ENCODE results near the gene ELP5. TPM values are rescaled to one million over a fixed set of nuclear protein-coding genes. Genes with fewer than 3 reads are reported as not detected.

The ELP5 gene
- total RNA-seq, 1 experiment from 2014 or later, result 38.8 TPM

GRCh38 chr17:7259555-7259889 lies 7.5 kb downstream of the ELP5 start:
- H3K4me2 ChIP-seq (ENCODE audit: low read depth, low read length, poor library complexity, severe bottlenecking), result no peak overlapping the region
- H3K79me2 ChIP-seq (ENCODE audit: low read length), result peaks cover 2% of the 10 kb centered on the region; the same call in 1 of the 2 replicates
- no peaks in the 10 kb centered on the region for H3K4me1 ChIP-seq (ENCODE audit: low read length)
- DNase-seq, result no peak
- H3K9ac ChIP-seq (ENCODE audit: low read length), result no peak overlapping the region
- no peaks in the 10 kb centered on the region for H4K20me1 ChIP-seq (ENCODE audit: insufficient read depth, low read depth, low read length)
- H3K27ac ChIP-seq (ENCODE audit: low read length), result no peak overlapping the region
- H3K9me3 ChIP-seq (ENCODE audit: low read length), result no peaks in the 10 kb centered on the region
- H2AFZ ChIP-seq (ENCODE audit: low read length), result no peak overlapping the region
- H3K9me2 ChIP-seq (replicated peaks; ENCODE audit: insufficient read depth, low read length), result no peaks in the 10 kb centered on the region
- peaks cover 14% of the 10 kb centered on the region; the same call in 1 of the 2 replicates for H3K36me3 ChIP-seq (ENCODE audit: insufficient read depth, low read length)
- no peaks in the 10 kb centered on the region for H3K27me3 ChIP-seq (ENCODE audit: low read length)
- no peak overlapping the region for H3K4me3 ChIP-seq (ENCODE audit: low read length)

DNA sequence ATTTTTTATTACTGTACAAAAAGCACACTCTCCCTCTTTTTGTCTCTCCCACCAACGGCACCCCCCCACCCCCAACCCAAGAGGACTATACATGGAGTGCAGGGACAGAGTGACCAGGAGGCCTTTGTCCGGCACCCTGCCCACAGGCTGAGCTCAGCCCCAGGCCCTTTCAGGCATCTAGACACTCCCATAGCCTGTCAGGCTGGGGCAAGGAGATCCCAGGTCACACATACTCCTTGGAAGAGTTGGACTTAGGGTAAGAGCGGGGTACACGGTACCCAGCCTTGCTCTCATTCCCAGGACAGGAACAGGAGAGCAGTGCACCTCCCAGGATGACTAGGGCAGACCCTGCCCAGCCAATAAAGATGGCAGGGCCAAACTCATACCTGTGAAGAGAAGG lies 8.1 kb downstream of the ELP5 start:
- H3K4me3 ChIP-seq (ENCODE audit: low read length), result no peak overlapping the region
- no peaks in the 10 kb centered on the region for H3K79me2 ChIP-seq (ENCODE audit: low read length)
- H3K4me2 ChIP-seq (ENCODE audit: low read depth, low read length, poor library complexity, severe bottlenecking), result no peak overlapping the region
- no peaks in the 10 kb centered on the region for H4K20me1 ChIP-seq (ENCODE audit: insufficient read depth, low read depth, low read length)
- DNase-seq, result no peak
- H3K9me3 ChIP-seq (ENCODE audit: low read length), result no peaks in the 10 kb centered on the region
- no peaks in the 10 kb centered on the region for H3K9me2 ChIP-seq (replicated peaks; ENCODE audit: insufficient read depth, low read length)
- no peaks in the 10 kb centered on the region for H3K4me1 ChIP-seq (ENCODE audit: low read length)
- H3K36me3 ChIP-seq (ENCODE audit: insufficient read depth, low read length), result peaks cover 9% of the 10 kb centered on the region; the same call in 1 of the 2 replicates
- no peak overlapping the region for H2AFZ ChIP-seq (ENCODE audit: low read length)
- H3K9ac ChIP-seq (ENCODE audit: low read length), result no peak overlapping the region
- no peak overlapping the region for H3K27ac ChIP-seq (ENCODE audit: low read length)
- no peaks in the 10 kb centered on the region for H3K27me3 ChIP-seq (ENCODE audit: low read length)

DNA sequence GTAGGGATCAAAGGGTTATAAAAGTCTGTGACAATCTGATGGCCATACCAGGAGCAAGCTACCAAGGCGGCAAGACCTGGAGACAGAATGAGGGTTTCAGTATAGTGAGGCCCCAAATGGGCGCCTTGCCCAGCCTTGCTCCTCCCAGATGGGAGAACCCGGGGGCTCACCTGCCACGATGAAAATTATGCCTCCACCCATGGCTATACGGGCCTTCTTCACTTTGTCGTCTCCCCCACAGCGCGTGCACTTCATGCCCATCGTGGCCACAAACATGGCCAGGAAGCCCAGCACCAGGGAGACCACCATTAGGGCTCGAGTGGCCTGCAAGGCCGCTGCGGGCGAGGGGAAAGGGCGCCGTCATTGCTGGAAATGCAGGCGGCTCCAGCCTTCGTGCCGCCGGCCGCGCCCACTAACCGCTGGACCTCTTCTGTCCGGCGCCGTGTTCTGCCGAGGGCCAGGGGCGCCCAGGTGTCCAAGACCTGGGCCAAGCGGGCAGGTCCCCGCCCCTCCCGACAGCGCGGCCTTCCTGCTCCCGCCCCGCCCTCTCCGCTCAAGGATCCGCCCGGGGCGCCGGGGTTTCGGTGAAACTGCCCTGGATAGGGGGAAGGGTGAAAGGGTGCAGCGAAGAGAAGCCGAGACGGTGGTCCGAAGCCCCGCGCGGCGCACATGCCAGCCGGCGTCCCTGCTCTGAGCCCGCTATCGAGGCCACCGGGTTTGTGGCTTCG lies 8.8 kb downstream of the ELP5 start:
- H3K4me1 ChIP-seq (ENCODE audit: low read length), result no peaks in the 10 kb centered on the region
- H2AFZ ChIP-seq (ENCODE audit: low read length), result no peak overlapping the region
- H4K20me1 ChIP-seq (ENCODE audit: insufficient read depth, low read depth, low read length), result no peaks in the 10 kb centered on the region
- H3K36me3 ChIP-seq (ENCODE audit: insufficient read depth, low read length), result peaks cover 6% of the 10 kb centered on the region; the same call in 1 of the 2 replicates
- no peak for DNase-seq
- no peak overlapping the region for H3K4me3 ChIP-seq (ENCODE audit: low read length)
- H3K9me2 ChIP-seq (replicated peaks; ENCODE audit: insufficient read depth, low read length), result no peaks in the 10 kb centered on the region
- no peaks in the 10 kb centered on the region for H3K27me3 ChIP-seq (ENCODE audit: low read length)
- no peak overlapping the region for H3K27ac ChIP-seq (ENCODE audit: low read length)
- H3K79me2 ChIP-seq (ENCODE audit: low read length), result no peaks in the 10 kb centered on the region
- H3K9ac ChIP-seq (ENCODE audit: low read length), result no peak overlapping the region
- H3K4me2 ChIP-seq (ENCODE audit: low read depth, low read length, poor library complexity, severe bottlenecking), result no peak overlapping the region
- H3K9me3 ChIP-seq (ENCODE audit: low read length), result no peaks in the 10 kb centered on the region

GRCh38 chr17:7261379-7262191 lies 9.6 kb downstream of the ELP5 start:
- H2AFZ ChIP-seq (ENCODE audit: low read length), result no peak overlapping the region
- H4K20me1 ChIP-seq (ENCODE audit: insufficient read depth, low read depth, low read length), result no peaks in the 10 kb centered on the region
- H3K4me1 ChIP-seq (ENCODE audit: low read length), result no peaks in the 10 kb centered on the region
- no peaks in the 10 kb centered on the region for H3K79me2 ChIP-seq (ENCODE audit: low read length)
- H3K4me3 ChIP-seq (ENCODE audit: low read length), result no peak overlapping the region
- H3K27ac ChIP-seq (ENCODE audit: low read length), result no peak overlapping the region
- no peak overlapping the region for H3K9ac ChIP-seq (ENCODE audit: low read length)
- no peaks in the 10 kb centered on the region for H3K27me3 ChIP-seq (ENCODE audit: low read length)
- H3K4me2 ChIP-seq (ENCODE audit: low read depth, low read length, poor library complexity, severe bottlenecking), result no peak overlapping the region
- peaks cover 3% of the 10 kb centered on the region; the same call in 1 of the 2 replicates for H3K36me3 ChIP-seq (ENCODE audit: insufficient read depth, low read length)
- no peaks in the 10 kb centered on the region for H3K9me3 ChIP-seq (ENCODE audit: low read length)
- no peaks in the 10 kb centered on the region for H3K9me2 ChIP-seq (replicated peaks; ENCODE audit: insufficient read depth, low read length)
- no peak for DNase-seq

GRCh38 chr17:7262192-7262934 lies 10.3 kb downstream of the ELP5 start, which contains the start of gene CLDN7:
CLDN7 (minus strand) TSS chr17:7262478; CDS start chr17:7262043, 435 bp downstream.
- Histone ChIP-seq H3K79me2 (ENCODE audit: low read length) (no peaks in the 10 kb centered on the region), H2AFZ (ENCODE audit: low read length) (no peak within 1 kb of the TSS), H3K9me3 (ENCODE audit: low read length) (no peaks in the 10 kb centered on the region), H3K9me2 (replicated peaks; ENCODE audit: insufficient read depth, low read length) (no peaks in the 10 kb centered on the region), H3K36me3 (ENCODE audit: insufficient read depth, low read length) (no peaks in the 10 kb centered on the region), H3K27ac (ENCODE audit: low read length) (no peak within 1 kb of the TSS), H3K27me3 (ENCODE audit: low read length) (no peaks in the 10 kb centered on the region), H4K20me1 (ENCODE audit: insufficient read depth, low read depth, low read length) (no peaks in the 10 kb centered on the region), H3K9ac (ENCODE audit: low read length) (no peak within 1 kb of the TSS), H3K4me2 (ENCODE audit: low read depth, low read length, poor library complexity, severe bottlenecking) (no peak within 1 kb of the TSS), H3K4me3 (ENCODE audit: low read length) (no peak within 1 kb of the TSS), H3K4me1 (ENCODE audit: low read length) (no peaks in the 10 kb centered on the region)
- DNase-seq, result no peak

- DNase-seq, result no peak
- Histone ChIP-seq H3K27ac (ENCODE audit: low read length) (no peak overlapping the region), H2AFZ (ENCODE audit: low read length) (no peak overlapping the region)
Measured at GRCh38 chr17:7262935-7263800, 11.2 kb downstream of the ELP5 start.

GRCh38 chr17:7263801-7264078 lies 11.7 kb downstream of the ELP5 start:
- H3K4me2 ChIP-seq (ENCODE audit: low read depth, low read length, poor library complexity, severe bottlenecking), result no peak overlapping the region
- H3K9me3 ChIP-seq (ENCODE audit: low read length), result no peaks in the 10 kb centered on the region
- H3K9me2 ChIP-seq (replicated peaks; ENCODE audit: insufficient read depth, low read length), result no peaks in the 10 kb centered on the region
- H3K4me3 ChIP-seq (ENCODE audit: low read length), result no peak overlapping the region
- H3K36me3 ChIP-seq (ENCODE audit: insufficient read depth, low read length), result no peaks in the 10 kb centered on the region
- no peak overlapping the region for H2AFZ ChIP-seq (ENCODE audit: low read length)
- no peak for DNase-seq
- no peaks in the 10 kb centered on the region for H3K27me3 ChIP-seq (ENCODE audit: low read length)
- no peak overlapping the region for H3K9ac ChIP-seq (ENCODE audit: low read length)
- no peak overlapping the region for H3K27ac ChIP-seq (ENCODE audit: low read length)
- H4K20me1 ChIP-seq (ENCODE audit: insufficient read depth, low read depth, low read length), result no peaks in the 10 kb centered on the region
- no peaks in the 10 kb centered on the region for H3K4me1 ChIP-seq (ENCODE audit: low read length)
- H3K79me2 ChIP-seq (ENCODE audit: low read length), result no peaks in the 10 kb centered on the region

More at GRCh38 chr17:7262935-7263800, 11.2 kb downstream of the ELP5 start:
- Histone ChIP-seq H3K27me3 (ENCODE audit: low read length) (no peaks in the 10 kb centered on the region), H3K4me1 (ENCODE audit: low read length) (no peaks in the 10 kb centered on the region), H3K9me2 (replicated peaks; ENCODE audit: insufficient read depth, low read length) (no peaks in the 10 kb centered on the region), H4K20me1 (ENCODE audit: insufficient read depth, low read depth, low read length) (no peaks in the 10 kb centered on the region), H3K9me3 (ENCODE audit: low read length) (no peaks in the 10 kb centered on the region), H3K79me2 (ENCODE audit: low read length) (no peaks in the 10 kb centered on the region), H3K4me3 (ENCODE audit: low read length) (no peak overlapping the region), H3K36me3 (ENCODE audit: insufficient read depth, low read length) (no peaks in the 10 kb centered on the region), H3K4me2 (ENCODE audit: low read depth, low read length, poor library complexity, severe bottlenecking) (no peak overlapping the region), H3K9ac (ENCODE audit: low read length) (no peak overlapping the region)
